KBM-7 (cell line): ENCODE results near the gene HIF1AN.
"Not testable (repeated sequence)": the region's sequence is repeated elsewhere in the genome, so short reads cannot be mapped to it uniquely, and the experiment has no call there.

ENCODE experiments used
- DNase-seq: peaks from one replicate; pipeline ENCODE4 v3.0.0-alpha.2; 2015
- in situ Hi-C: fragments of 300-500 bp; cut with MboI; formaldehyde crosslinking; loops from 2 replicates; pipeline ENCODE4 v1.14.3; 2020; ENCODE audit warnings: low sequenced_read_pairs, low pct_unique_long_range_greater_than_20kb, mixed read lengths

Gene HIF1AN

GRCh38 chr10:100554902-100555301, 19.2 kb downstream of the HIF1AN start:
- no peak for DNase-seq
- in situ Hi-C loops = no loop called here

GRCh38 chr10:100560248-100560647, 24.5 kb downstream of the HIF1AN start:
- DNase-seq = no peak
- in situ Hi-C loops = loop anchor here (5.0 to 10.0 kb wide), 2 partner anchors 185 to 317 kb away; partner anchors contain the start of gene PAX2

DNA sequence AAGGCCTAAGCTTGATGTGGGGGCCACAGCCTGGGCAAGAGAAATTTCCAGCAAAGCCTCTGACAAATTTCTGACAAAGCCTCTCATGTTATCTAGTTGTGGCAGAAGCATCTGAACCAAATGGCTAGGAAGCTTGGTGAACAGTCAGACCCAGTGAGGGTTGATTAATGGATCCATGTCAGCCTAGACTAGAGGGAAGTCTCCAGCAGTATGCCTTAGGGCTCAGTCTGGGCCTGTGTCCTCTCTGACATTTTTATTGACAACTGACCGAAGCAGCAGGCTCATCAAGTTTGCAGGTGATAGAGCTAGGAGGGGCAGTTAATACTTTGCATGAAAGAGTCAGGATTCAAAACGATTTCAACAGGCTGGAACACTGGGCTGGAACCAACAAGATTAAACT, 25.3 kb downstream of the HIF1AN start:
- DNase-seq = no peak
- in situ Hi-C loops = loop anchor here (5.0 to 10.0 kb wide), 2 partner anchors 184 to 316 kb away; partner anchors contain the start of gene PAX2

DNA sequence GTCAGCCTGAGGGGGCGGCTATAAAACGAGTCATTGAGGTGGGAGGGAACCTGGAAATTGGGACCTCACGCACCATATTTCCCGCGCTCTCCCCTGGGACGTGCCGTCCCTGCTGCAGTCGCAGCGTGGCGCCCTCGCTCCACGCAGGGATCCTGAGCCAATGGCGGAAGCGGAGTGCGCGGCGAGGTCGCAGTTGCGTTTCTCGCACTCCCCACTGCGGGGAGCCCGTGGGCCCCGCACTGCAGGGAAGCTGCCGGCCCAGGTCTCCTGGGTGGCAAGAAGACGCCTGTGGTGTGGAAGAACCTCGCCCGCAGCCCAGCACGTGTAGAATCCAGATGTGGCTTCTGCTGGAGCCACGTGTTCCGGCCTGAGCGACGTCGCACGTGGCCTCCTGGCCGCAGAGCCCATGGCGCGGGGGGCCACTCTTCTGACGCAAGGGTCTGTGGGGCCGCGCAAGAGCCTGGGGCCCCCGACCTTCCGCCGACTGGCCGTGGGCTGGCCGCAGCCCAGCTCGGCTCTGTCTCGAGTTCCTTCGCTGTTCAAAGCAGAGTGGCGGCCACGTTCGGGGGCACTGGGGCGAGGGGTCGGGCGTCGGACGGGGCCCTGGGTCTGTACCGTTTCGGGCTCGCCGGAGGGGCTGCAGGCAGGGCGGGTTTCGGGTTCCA, 26.4 kb downstream of the HIF1AN start:
- in situ Hi-C loops = loop anchor here (5.0 to 10.0 kb wide), 2 partner anchors 183 to 315 kb away; partner anchors contain the start of gene PAX2
- peak; percentile 92 for DNase-seq

- DNase-seq = no peak
- in situ Hi-C loops = loop anchor here (10.0 kb wide), 1 partner anchor 179 kb away; the partner anchor contains the start of gene PAX2
Observed at GRCh38 chr10:100565206-100565985, 29.7 kb downstream of the HIF1AN start.

DNA sequence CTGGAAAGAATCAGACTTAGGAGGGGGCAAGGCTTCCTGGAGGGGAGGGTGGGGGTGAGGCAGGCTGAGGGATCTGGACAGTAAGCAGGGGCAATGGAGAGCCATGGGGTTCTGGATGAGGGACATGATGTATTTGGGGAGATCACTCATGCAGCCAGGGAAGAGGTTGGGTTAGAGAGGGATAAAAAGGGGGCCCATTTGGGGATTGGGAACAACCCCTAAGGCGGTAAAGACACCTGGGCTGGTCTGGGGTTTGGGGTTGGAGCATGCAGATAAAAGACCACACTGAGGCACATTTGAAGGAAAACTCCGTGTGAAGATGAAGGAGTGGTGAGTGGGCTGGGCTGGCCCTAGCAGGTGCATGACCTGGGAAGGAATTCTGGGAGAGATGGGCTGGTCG, 30.8 kb downstream of the HIF1AN start:
- in situ Hi-C loops = loop anchor here (10.0 kb wide), 1 partner anchor 178 kb away; the partner anchor contains the start of gene PAX2
- DNase-seq = no peak

DNA sequence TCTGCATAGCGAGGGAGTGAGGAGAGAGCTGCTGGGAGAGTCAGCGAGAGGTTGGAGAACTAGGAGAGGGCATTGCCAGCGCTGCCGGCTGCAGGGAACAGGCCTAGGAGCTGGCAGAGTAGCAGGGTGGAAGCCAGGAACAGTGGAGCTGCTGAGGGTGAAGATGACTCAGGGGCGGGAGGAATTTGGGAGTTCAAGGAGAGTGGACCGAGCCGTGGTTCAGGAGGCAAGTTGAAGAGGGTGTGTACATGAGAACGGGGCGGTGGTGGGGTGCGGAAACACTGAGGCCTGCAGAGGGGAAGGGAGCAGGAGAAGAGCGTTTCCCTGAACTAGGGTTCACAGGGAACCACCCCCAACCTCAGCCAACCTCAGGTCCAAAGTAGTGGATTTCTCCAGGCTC, 31.5 kb downstream of the HIF1AN start:
- DNase-seq = no peak
- in situ Hi-C loops = loop anchor here (10.0 kb wide), 1 partner anchor 178 kb away; the partner anchor contains the start of gene PAX2

DNA sequence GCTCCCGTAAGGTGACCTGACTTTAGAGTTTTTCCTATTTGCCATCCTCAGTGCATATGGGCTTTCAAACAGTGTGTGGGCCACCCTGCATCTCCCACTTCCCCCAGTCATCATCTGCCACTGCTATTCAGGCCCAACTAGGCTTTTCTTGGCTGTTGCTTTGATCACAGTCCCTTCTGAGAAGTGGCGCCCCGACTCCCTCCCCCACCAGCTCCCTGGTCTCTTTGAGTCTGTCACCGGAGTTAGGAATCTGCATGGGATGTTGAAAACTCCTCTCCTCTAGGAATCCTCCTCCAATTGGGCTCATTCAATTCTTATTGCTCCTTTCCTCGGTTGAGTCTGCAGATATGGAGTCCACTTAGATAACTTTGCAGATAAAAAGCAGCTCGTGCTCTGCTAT, 32.1 kb downstream of the HIF1AN start:
- in situ Hi-C loops = loop anchor here (10.0 kb wide), 1 partner anchor 177 kb away; the partner anchor contains the start of gene PAX2
- DNase-seq = no peak

DNA sequence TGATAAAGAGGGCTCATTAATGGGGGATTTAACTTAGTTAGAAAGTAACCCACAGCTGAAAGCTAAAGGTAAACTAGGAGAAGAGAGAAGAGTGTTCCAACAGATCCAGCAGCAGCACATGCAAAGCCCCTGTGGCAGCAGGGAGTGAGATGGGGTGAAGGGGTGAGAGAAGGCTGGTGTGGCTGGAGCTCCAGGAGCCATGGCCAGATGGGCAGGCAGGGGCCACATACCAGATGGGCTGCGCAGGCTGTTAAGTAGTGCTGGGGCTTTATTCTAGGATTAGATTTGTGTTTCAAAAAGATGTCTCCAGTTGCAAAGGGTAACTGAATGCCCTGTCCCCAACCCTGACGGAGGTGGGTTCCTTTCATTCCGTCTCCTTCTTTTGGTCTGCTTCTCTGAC, 33.2 kb downstream of the HIF1AN start:
- DNase-seq = no peak
- in situ Hi-C loops = loop anchor here (10.0 kb wide), 1 partner anchor 176 kb away; the partner anchor contains the start of gene PAX2

DNA sequence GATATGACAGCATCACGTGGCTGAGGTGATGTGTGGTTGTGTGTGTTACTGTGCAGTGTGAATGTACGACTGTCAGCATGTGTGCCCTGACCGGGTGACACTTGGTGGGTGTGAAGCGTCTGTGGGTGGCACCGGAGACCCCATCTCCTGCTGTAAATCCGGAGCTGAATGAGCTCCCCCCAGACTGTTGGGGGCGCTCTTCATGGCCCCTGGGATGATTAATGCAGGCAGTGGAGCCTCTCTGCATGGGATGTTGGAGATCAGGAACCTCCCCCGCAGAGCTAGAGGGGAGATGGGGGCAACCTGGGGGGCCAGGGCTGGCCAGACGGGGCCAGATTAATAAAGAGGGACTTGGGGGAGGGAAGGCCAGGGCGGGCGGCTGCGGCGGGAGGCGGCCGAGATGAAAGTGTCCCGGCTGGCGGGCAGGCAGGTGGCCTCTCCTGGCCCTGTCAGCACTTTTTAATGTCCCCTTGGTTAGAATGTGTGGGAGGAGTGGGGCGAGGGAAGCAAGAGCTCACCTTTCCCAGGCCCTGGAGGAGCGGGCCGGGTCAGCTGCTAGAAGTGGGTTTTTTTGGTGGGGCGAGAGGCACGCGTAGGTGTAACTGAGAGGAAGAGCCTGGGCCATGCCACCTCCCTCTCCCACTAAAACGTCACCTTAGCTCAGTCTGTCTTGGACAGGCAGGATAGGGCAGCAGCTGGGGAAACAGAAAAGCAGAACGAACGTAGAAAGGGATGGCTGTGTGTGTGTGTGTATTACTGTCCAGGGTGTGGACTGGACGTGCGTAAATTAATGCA, 34.1 kb downstream of the HIF1AN start:
- in situ Hi-C loops = loop anchor here (10.0 kb wide), 1 partner anchor 175 kb away; the partner anchor contains the start of gene PAX2
- no peak for DNase-seq

- in situ Hi-C loops = no loop called here
- no peak for DNase-seq
Observed at GRCh38 chr10:100570506-100570905, 34.8 kb downstream of the HIF1AN start.

DNA sequence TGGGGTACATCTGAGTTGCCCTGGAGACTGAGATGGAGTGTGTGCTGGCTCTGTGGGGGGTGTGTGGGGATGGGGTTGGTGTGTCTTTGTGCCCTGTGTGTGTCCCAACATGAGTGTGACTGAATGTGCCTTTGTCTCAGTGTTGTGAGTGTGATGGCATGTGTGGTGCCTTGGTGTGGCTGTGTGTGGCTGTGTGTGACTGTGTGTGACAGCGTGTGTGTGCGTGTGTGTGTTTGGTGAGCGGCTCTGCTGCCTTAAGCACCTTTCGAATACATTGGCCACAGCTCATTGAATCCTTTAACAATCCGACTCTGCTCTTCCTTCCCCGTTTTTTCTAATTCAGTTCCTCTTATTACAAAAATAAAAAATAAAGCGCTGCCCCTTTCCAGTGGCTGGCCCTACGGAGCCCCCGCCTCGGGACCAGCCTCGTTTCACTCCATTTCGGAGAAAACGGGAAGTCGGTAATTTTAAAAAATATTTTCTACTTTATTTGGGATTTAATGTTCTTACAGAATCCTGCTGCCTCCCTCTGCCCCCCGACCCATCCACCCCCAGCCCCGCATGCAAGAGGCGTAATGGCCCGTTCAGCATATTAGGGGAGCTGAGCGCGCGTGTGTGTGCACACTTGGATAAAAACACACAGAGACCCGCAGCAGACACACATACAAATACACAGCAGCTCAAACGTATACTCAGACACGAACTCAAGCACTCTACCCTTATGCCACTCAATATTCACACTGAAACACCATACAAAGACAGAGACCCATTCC, 35.5 kb downstream of the HIF1AN start:
- peak; percentile 38 for DNase-seq
- in situ Hi-C loops = no loop called here

DNA sequence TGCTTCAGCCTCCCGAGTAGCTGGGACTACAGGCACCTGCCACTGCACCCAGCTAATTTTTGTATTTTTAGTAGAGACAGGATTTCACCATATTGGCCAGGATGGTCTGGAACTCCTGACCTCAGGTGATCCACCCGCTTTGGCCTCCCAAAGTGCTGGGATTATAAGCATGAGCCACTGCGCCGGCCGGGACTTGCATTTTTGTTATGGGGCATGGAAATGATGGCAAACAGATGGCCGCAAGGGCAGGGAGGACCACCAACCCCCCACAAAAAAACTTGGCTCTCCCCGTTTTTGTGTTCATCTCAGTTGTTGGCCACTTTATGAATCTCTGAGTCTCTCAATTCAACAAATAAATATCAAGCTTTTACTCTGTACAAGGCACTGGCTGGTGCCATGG, 39.4 kb downstream of the HIF1AN start:
- in situ Hi-C loops, DNase-seq: not testable (repeated sequence)

GRCh38 chr10:100575585-100576281, 40.0 kb downstream of the HIF1AN start:
- no peak for DNase-seq

GRCh38 chr10:100576282-100576635, 40.5 kb downstream of the HIF1AN start:
- no peak for DNase-seq
- in situ Hi-C loops = no loop called here

More at GRCh38 chr10:100575585-100576281, 40.0 kb downstream of the HIF1AN start:
- in situ Hi-C loops = no loop called here

- in situ Hi-C loops = no loop called here
- no peak for DNase-seq
Observed at GRCh38 chr10:100579261-100580090, 43.7 kb downstream of the HIF1AN start.

DNA sequence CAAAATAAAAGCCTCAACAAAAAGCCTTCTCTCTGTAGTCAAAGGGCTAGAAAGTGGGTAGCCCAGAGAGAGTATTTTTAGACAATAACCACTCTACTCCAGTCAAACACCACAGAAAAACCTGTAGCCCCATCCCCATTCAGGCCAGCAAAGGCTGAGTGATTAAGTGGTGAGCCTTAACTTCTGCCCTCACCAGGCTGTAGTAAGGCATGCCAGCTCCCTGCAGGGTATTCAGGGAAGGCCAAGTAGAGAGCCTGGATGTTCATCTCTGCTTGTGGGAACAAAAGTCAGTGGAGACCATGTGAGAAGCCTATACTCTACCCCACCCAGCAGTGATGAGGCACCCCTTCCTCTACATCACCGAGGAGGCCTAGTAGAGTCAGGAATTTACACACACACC, 51.2 kb downstream of the HIF1AN start:
- DNase-seq = no peak
- in situ Hi-C loops = no loop called here
